HepG2 (cell line): ENCODE data around the gene ADAMTS17. TPM values are rescaled to one million over a fixed set of nuclear protein-coding genes. Genes with fewer than 3 reads are reported as not detected.

Source experiments
- ATAC-seq: fragments of 200-7000 bp; cut with Tn5 transposase; 3 replicates; pipeline ENCODE4 v1.9.1; 2020; ENCODE audit warnings: mild to moderate bottlenecking, moderate library complexity
- BruUV-seq: library from RNA; stranded (reverse); fragments of 400-500 nt; replicated peaks from 2 replicates; lab custom pipeline; 2021; lab: Mats Ljungman, UMichigan
- CTCF ChIA-PET: fragments of 300-600 bp; formaldehyde crosslinking; extraction: SDS; loops from one replicate; lab custom pipeline; 2021; ENCODE audit warnings: low total read pairs, inconsistent platforms, low intra/inter-chr PET ratio; lab: Yijun Ruan, JAX
- POLR2A ChIA-PET: fragments of 350-600 bp; sonication (Branson Sonifier 250); formaldehyde crosslinking; loops from one replicate; lab custom pipeline; 2020; ENCODE audit warnings: antibody characterized with exemption, inconsistent platforms; lab: Yijun Ruan, JAX
- DNase-seq: peaks from one replicate; pipeline ENCODE4 v3.0.0-alpha.2; 2015; ENCODE audit warnings: low spot score
- FAIRE-seq: peaks from 3 replicates; lab custom pipeline; 2011; peaks lifted over from hg19 to GRCh38; lab: Jason Lieb, UNC
- H2AFZ ChIP-seq: one replicate; pipeline ENCODE4 v1.6.1; 2011; ENCODE audit warnings: low read length, inconsistent platforms
- H3K27ac ChIP-seq: fragments of 300-600 bp; 3 replicates; pipeline ENCODE4 v1.8.0; 2011; ENCODE audit warnings: mixed run types, mild to moderate bottlenecking, mixed read lengths, low read length, inconsistent platforms; ENCODE audit not compliant: insufficient read depth; ENCODE audit errors: extremely low read length
- H3K27me3 ChIP-seq, 2 experiments: fragments of 200-600 bp in 1 of 2; 2 replicates in 1 of 2; 3 replicates in 1 of 2; pipeline versions ENCODE4 v1.6.0 to v1.8.0; 2011; ENCODE audit warnings: low read length in 2 of 2, mild to moderate bottlenecking in 2 of 2, moderate library complexity in 2 of 2, inconsistent platforms in 1 of 2; ENCODE audit not compliant: insufficient read depth in 2 of 2, control insufficient read depth in 1 of 2
- H3K36me3 ChIP-seq, 2 experiments: fragments of 200-600 bp in 1 of 2; replicated peaks in 1 of 2; 2 replicates in 1 of 2; 3 replicates in 1 of 2; pipeline versions ENCODE4 v1.5.1 to v1.8.0; 2011; ENCODE audit warnings: low read length in 2 of 2, inconsistent platforms in 1 of 2; ENCODE audit not compliant: insufficient read depth in 2 of 2, control insufficient read depth in 1 of 2
- H3K4me1 ChIP-seq: 2 replicates; pipeline ENCODE4 v1.5.1; 2012; ENCODE audit warnings: low read length, inconsistent platforms; ENCODE audit not compliant: insufficient read depth
- H3K4me2 ChIP-seq: 2 replicates; pipeline ENCODE4 v1.6.0; 2011; ENCODE audit warnings: low read depth, low read length, inconsistent platforms
- H3K4me3 ChIP-seq, 3 experiments: fragments of 200-600 bp in 1 of 3; sonication (generic), shearing (Covaris generic) in 1 of 3; replicated peaks in 1 of 3; 2 replicates each; pipeline ENCODE4 v1.5.1; 2011 to 2016; ENCODE audit warnings: low read length in 3 of 3, inconsistent platforms in 2 of 3, low read depth in 2 of 3, mild to moderate bottlenecking in 2 of 3, control low read depth in 1 of 3, mixed read lengths in 1 of 3; ENCODE audit not compliant: insufficient read depth in 1 of 3
- H3K79me2 ChIP-seq: one replicate; pipeline ENCODE4 v1.6.1; 2011; ENCODE audit warnings: low read length, inconsistent platforms; ENCODE audit not compliant: insufficient read depth
- H3K9ac ChIP-seq: 2 replicates; pipeline ENCODE4 v1.6.0; 2011; ENCODE audit warnings: mild to moderate bottlenecking, low read depth, low read length, inconsistent platforms; ENCODE audit not compliant: insufficient read depth
- H3K9me3 ChIP-seq: 2 replicates; pipeline ENCODE4 v1.5.1; 2012; ENCODE audit warnings: mild to moderate bottlenecking, low read length
- H4K20me1 ChIP-seq: 2 replicates; pipeline ENCODE4 v1.6.0; 2011; ENCODE audit warnings: inconsistent platforms, mild to moderate bottlenecking, low read length, moderate library complexity; ENCODE audit not compliant: insufficient read depth
- CENPT ChIP-seq: sonication (generic); formaldehyde crosslinking; IDR thresholded peaks from 2 replicates; pipeline ENCODE4 v1.8.0; 2022; ENCODE audit warnings: low read depth, mild to moderate bottlenecking, moderate library complexity, missing genetic modification reagents
- DNMT1 ChIP-seq: sonication (generic); formaldehyde crosslinking; IDR thresholded peaks from 2 replicates; pipeline ENCODE4 v1.5.1; 2020; ENCODE audit warnings: mild to moderate bottlenecking, missing genetic modification reagents
- ELF3 ChIP-seq: IDR thresholded peaks from 2 replicates; pipeline ENCODE4 v1.6.1; 2016; ENCODE audit warnings: missing genetic modification reagents, missing compliant biosample characterization
- GABPA ChIP-seq, 2 experiments: IDR thresholded peaks; 2 replicates each; pipeline ENCODE4 v1.6.1; 2011 to 2016; ENCODE audit warnings: low read depth in 2 of 2, low read length in 1 of 2, missing biosample characterization in 1 of 2, missing genetic modification characterization in 1 of 2
- HOXA5 ChIP-seq: sonication (generic); formaldehyde crosslinking; IDR thresholded peaks from 2 replicates; pipeline ENCODE4 v1.4.0; 2020; ENCODE audit warnings: missing genetic modification reagents
- KLF6 ChIP-seq: IDR thresholded peaks from 2 replicates; pipeline ENCODE4 v1.8.0; 2016; ENCODE audit warnings: missing biosample characterization, missing genetic modification reagents
- SCMH1 ChIP-seq: sonication (generic); formaldehyde crosslinking; IDR thresholded peaks from 2 replicates; pipeline ENCODE4 v1.9.0; 2021; ENCODE audit warnings: missing genetic modification reagents, mild to moderate bottlenecking, borderline replicate concordance
- SIN3B ChIP-seq: fragments of 150-350 bp; IDR thresholded peaks from 2 replicates; pipeline ENCODE4 v1.6.1; 2014; ENCODE audit warnings: low read length
- TCF12 ChIP-seq, 2 experiments: fragments of 450-650 bp in 1 of 2; sonication (generic) in 1 of 2; formaldehyde crosslinking in 1 of 2; IDR thresholded peaks; 2 replicates each; pipeline versions ENCODE4 v1.6.1 to v1.8.0; 2017 to 2022; ENCODE audit warnings: antibody characterized with exemption in 1 of 2, mild to moderate bottlenecking in 1 of 2, missing genetic modification reagents in 1 of 2, moderate library complexity in 1 of 2
- ZNF367 ChIP-seq: sonication (generic); formaldehyde crosslinking; IDR thresholded peaks from 2 replicates; pipeline ENCODE4 v1.4.0; 2020; ENCODE audit warnings: missing genetic modification reagents, borderline replicate concordance
- ZNF530 ChIP-seq: sonication (generic); formaldehyde crosslinking; IDR thresholded peaks from 2 replicates; pipeline ENCODE4 v1.5.0; 2020; ENCODE audit warnings: low read depth, mild to moderate bottlenecking, missing genetic modification reagents
- ZNF747 ChIP-seq: sonication (generic); formaldehyde crosslinking; IDR thresholded peaks from 2 replicates; pipeline ENCODE4 v1.8.1; 2023; ENCODE audit warnings: missing genetic modification reagents, mild to moderate bottlenecking, borderline replicate concordance
- WGBS: methylation state at CpG from one replicate; pipeline ENCODE4 v1.1.6; 2017; ENCODE audit warnings: low lambda C conversion rate; 5-methylcytosine and 5-hydroxymethylcytosine counted together
- in situ Hi-C: cut with HindIII; loops from 2 replicates; pipeline ENCODE4 v1.10.0; 2017; ENCODE audit warnings: low pct_unique_long_range_greater_than_20kb; ENCODE audit not compliant: extremely low pct_ligation_motif_present
- intact Hi-C: fragments of 100-400 bp; cut with micrococcal nuclease; formaldehyde crosslinking; loops from one replicate; pipeline ENCODE4 v1.10.0; 2022; ENCODE audit not compliant: unreplicated experiment
- polyA plus RNA-seq, 8 experiments: library from polyadenylated mRNA; depleted of rRNA in 3 of 8; stranded (reverse) in 7 of 8; unstranded in 1 of 8; fragments of >200 nt; fragmentation: Illumina TruSeq in 4 of 8; extraction: Trizol in 4 of 8; gene quantifications; 2 replicates each; pipeline versions ENCODE4 v1.2.1 to v1.2.3, GENCODE V29; 2011 to 2016; ENCODE audit warnings: low read depth in 4 of 8, missing spikeins in 1 of 8, mixed read lengths in 1 of 8; ENCODE audit not compliant: insufficient read depth in 1 of 8
- total RNA-seq, 5 experiments: library from RNA; depleted of rRNA; stranded (reverse); fragments of >200 nt; fragmentation: Illumina TruSeq; extraction: Trizol; gene quantifications; 2 replicates each; pipeline ENCODE4 v1.2.3, GENCODE V29; 2016; ENCODE audit warnings: low read depth in 1 of 5
- TF ChIP-seq, protein P1 (sequence below): sonication (generic); formaldehyde crosslinking; IDR thresholded peaks from 2 replicates; pipeline ENCODE4 v1.4.0; 2020; ENCODE audit warnings: mild to moderate bottlenecking, missing genetic modification reagents
- TF ChIP-seq, protein P2 (sequence below): IDR thresholded peaks from 2 replicates; pipeline ENCODE4 v1.6.1; 2012; ENCODE audit warnings: low read length, improper control_type of control experiment

The ADAMTS17 gene
- total and polyA plus RNA-seq, 2 of the 13 experiments (the other 11 are each of a cell fraction or from before 2014, with no cell fraction given): 0.02 to 0.04 TPM

DNA sequence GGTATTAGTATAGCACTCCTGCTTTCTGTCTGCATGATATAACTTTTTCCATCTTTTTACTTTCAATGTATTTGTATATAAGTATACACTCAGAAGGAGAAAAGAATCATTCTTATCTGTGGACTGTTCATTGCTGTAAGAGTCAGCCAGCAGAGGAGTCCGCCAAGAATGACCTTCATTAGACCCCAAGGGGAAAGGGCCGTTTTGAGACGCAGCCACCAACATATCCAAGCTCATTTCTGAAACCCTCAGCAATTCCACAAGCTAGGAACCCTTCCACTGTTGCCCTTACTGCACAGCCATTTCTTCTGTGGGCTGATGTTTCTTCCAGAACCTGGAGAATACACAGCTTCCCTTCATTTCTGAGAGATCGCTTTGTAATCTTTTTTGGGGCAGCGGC lies 301.8 kb downstream of the ADAMTS17 start:
- in situ Hi-C loops: no loop called here
- no peak overlapping the region for H3K9ac ChIP-seq
- no peak overlapping the region for H3K4me2 ChIP-seq
- H3K9me3 ChIP-seq: no peaks in the 10 kb centered on the region
- H3K36me3 ChIP-seq: no peaks in the 10 kb centered on the region
- ATAC-seq: no peak
- H3K27ac ChIP-seq: no peak overlapping the region
- BruUV-seq: no TSS peak
- FAIRE-seq: no peak
- TF ChIP-seq DNMT1 (CRISPR knock-in tag): no peak
- no peak for TF ChIP-seq HOXA5 (CRISPR knock-in tag)
- TF ChIP-seq TCF12 (IDR thresholded peaks at IDR 0.05): no peak
- no peak for TF ChIP-seq TCF12 (CRISPR knock-in tag; IDR thresholded peaks at IDR 0.05)
- TF ChIP-seq ZNF747 (CRISPR knock-in tag): no peak
- no peak for TF ChIP-seq SCMH1
- TF ChIP-seq ELF3: no peak
- no peak for TF ChIP-seq SIN3B
- TF ChIP-seq, protein P1, sequence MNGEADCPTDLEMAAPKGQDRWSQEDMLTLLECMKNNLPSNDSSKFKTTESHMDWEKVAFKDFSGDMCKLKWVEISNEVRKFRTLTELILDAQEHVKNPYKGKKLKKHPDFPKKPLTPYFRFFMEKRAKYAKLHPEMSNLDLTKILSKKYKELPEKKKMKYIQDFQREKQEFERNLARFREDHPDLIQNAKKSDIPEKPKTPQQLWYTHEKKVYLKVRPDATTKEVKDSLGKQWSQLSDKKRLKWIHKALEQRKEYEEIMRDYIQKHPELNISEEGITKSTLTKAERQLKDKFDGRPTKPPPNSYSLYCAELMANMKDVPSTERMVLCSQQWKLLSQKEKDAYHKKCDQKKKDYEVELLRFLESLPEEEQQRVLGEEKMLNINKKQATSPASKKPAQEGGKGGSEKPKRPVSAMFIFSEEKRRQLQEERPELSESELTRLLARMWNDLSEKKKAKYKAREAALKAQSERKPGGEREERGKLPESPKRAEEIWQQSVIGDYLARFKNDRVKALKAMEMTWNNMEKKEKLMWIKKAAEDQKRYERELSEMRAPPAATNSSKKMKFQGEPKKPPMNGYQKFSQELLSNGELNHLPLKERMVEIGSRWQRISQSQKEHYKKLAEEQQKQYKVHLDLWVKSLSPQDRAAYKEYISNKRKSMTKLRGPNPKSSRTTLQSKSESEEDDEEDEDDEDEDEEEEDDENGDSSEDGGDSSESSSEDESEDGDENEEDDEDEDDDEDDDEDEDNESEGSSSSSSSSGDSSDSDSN (CRISPR knock-in tag): no peak
- no peak for TF ChIP-seq ZNF367
- no peak for TF ChIP-seq ZNF530 (CRISPR knock-in tag)
- no peak for TF ChIP-seq CENPT
- TF ChIP-seq KLF6 (CRISPR knock-in tag): no peak
- TF ChIP-seq, protein P2, sequence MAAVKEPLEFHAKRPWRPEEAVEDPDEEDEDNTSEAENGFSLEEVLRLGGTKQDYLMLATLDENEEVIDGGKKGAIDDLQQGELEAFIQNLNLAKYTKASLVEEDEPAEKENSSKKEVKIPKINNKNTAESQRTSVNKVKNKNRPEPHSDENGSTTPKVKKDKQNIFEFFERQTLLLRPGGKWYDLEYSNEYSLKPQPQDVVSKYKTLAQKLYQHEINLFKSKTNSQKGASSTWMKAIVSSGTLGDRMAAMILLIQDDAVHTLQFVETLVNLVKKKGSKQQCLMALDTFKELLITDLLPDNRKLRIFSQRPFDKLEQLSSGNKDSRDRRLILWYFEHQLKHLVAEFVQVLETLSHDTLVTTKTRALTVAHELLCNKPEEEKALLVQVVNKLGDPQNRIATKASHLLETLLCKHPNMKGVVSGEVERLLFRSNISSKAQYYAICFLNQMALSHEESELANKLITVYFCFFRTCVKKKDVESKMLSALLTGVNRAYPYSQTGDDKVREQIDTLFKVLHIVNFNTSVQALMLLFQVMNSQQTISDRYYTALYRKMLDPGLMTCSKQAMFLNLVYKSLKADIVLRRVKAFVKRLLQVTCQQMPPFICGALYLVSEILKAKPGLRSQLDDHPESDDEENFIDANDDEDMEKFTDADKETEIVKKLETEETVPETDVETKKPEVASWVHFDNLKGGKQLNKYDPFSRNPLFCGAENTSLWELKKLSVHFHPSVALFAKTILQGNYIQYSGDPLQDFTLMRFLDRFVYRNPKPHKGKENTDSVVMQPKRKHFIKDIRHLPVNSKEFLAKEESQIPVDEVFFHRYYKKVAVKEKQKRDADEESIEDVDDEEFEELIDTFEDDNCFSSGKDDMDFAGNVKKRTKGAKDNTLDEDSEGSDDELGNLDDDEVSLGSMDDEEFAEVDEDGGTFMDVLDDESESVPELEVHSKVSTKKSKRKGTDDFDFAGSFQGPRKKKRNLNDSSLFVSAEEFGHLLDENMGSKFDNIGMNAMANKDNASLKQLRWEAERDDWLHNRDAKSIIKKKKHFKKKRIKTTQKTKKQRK: no peak
- no peak for TF ChIP-seq GABPA (IDR thresholded peaks at IDR 0.05; ENCODE audit: low read depth, low read length)
- TF ChIP-seq GABPA (CRISPR knock-in tag; IDR thresholded peaks at IDR 0.05; ENCODE audit: low read depth): no peak
- WGBS: 53% methylated on average over 5 of the region's 5 CpGs
- H3K4me1 ChIP-seq: 0 out of 2 replicates have a peak, but pooled peaks cover 6% of the 10 kb centered on the region
- intact Hi-C loops: no loop called here
- no peaks in the 10 kb centered on the region for H4K20me1 ChIP-seq
- no peaks in the 10 kb centered on the region; a peak in 1 of 5 replicates for H3K27me3 ChIP-seq
- no peak overlapping the region for H2AFZ ChIP-seq
- DNase-seq: no peak
- ChIA-PET CTCF (no interaction called here), POLR2A (no interaction called here)
- H3K79me2 ChIP-seq: no peaks in the 10 kb centered on the region
- H3K4me3 ChIP-seq: no peak overlapping the region
